SK-N-SH treated with all-trans-retinoic acid at 6 μM for 48 hours (cell line): ENCODE results near the gene PVALB.

Experiments used
- ATAC-seq: fragments of 200-7000 bp; cut with Tn5 transposase; 3 replicates; pipeline ENCODE4 v1.9.1; 2020; ENCODE audit warnings: mild to moderate bottlenecking, moderate library complexity
- ARNTL ChIP-seq: fragments of 450-650 bp; formaldehyde crosslinking; IDR thresholded peaks from 2 replicates; pipeline ENCODE4 v1.5.0; 2020; ENCODE audit warnings: low read depth, mild to moderate bottlenecking, moderate library complexity, borderline replicate concordance
- BACH2 ChIP-seq: fragments of 250-450 bp; sonication (Bioruptor Pico); IDR thresholded peaks from 2 replicates; pipeline ENCODE4 v1.9.0; 2021; ENCODE audit warnings: mild to moderate bottlenecking, borderline replicate concordance
- CREB5 ChIP-seq: fragments of 250-450 bp; sonication (Bioruptor Pico); IDR thresholded peaks from 2 replicates; pipeline ENCODE4 v1.5.1; 2020; ENCODE audit warnings: low read depth, mild to moderate bottlenecking, moderate library complexity
- CSDC2 ChIP-seq: fragments of 250-450 bp; sonication (Bioruptor Pico); IDR thresholded peaks from 2 replicates; pipeline ENCODE4 v1.5.0; 2020; ENCODE audit warnings: mild to moderate bottlenecking, moderate library complexity
- CSRNP3 ChIP-seq: fragments of 250-450 bp; sonication (Bioruptor Pico); IDR thresholded peaks from 2 replicates; pipeline ENCODE4 v1.5.1; 2021; ENCODE audit warnings: mild to moderate bottlenecking, moderate library complexity
- ESRRG ChIP-seq: fragments of 250-450 bp; sonication (Bioruptor Pico); IDR thresholded peaks from 2 replicates; pipeline ENCODE4 v1.6.1; 2021; ENCODE audit warnings: mild to moderate bottlenecking
- GLIS3 ChIP-seq: fragments of 250-450 bp; sonication (Bioruptor Pico); IDR thresholded peaks from 2 replicates; pipeline ENCODE4 v1.5.0; 2020; ENCODE audit warnings: mild to moderate bottlenecking, moderate library complexity
- ISL1 ChIP-seq: fragments of 250-450 bp; sonication (Bioruptor Pico); IDR thresholded peaks from 2 replicates; pipeline ENCODE4 v2.1.2; 2022; ENCODE audit warnings: mild to moderate bottlenecking, moderate library complexity
- OSR1 ChIP-seq: fragments of 250-450 bp; sonication (Bioruptor Pico); IDR thresholded peaks from 2 replicates; pipeline ENCODE4 v1.8.0; 2022; ENCODE audit warnings: moderate library complexity, mild to moderate bottlenecking, inconsistent platforms
- PATZ1 ChIP-seq: fragments of 250-450 bp; sonication (Bioruptor Pico); IDR thresholded peaks from 2 replicates; pipeline ENCODE4 v1.8.0; 2020; ENCODE audit warnings: mild to moderate bottlenecking, moderate library complexity, borderline replicate concordance
- POU6F1 ChIP-seq: fragments of 250-450 bp; sonication (Bioruptor Pico); IDR thresholded peaks from 2 replicates; pipeline ENCODE4 v1.8.0; 2021; ENCODE audit warnings: low read depth, mild to moderate bottlenecking, moderate library complexity, borderline replicate concordance
- PPARA ChIP-seq: fragments of 250-450 bp; sonication (Bioruptor Pico); IDR thresholded peaks from 2 replicates; pipeline ENCODE4 v1.5.0; 2020; ENCODE audit warnings: mild to moderate bottlenecking, borderline replicate concordance
- RARB ChIP-seq: fragments of 250-450 bp; sonication (Bioruptor Pico); IDR thresholded peaks from 2 replicates; pipeline ENCODE4 v1.8.0; 2021; ENCODE audit warnings: mild to moderate bottlenecking, moderate library complexity
- SNAI2 ChIP-seq: fragments of 250-450 bp; sonication (Bioruptor Pico); IDR thresholded peaks from 2 replicates; pipeline ENCODE4 v1.5.0; 2020; ENCODE audit warnings: mild to moderate bottlenecking, moderate library complexity
- TCF4 ChIP-seq: fragments of 250-450 bp; sonication (Bioruptor Pico); IDR thresholded peaks from 2 replicates; pipeline ENCODE4 v1.8.0; 2021; ENCODE audit warnings: mild to moderate bottlenecking, moderate library complexity, borderline replicate concordance
- TSHZ2 ChIP-seq: fragments of 250-450 bp; sonication (Bioruptor Pico); IDR thresholded peaks from 2 replicates; pipeline ENCODE4 v1.5.0; 2020; ENCODE audit warnings: mild to moderate bottlenecking, moderate library complexity
- ZC3H10 ChIP-seq: fragments of 250-450 bp; sonication (Bioruptor Pico); IDR thresholded peaks from 2 replicates; pipeline ENCODE4 v1.5.1; 2021; ENCODE audit warnings: mild to moderate bottlenecking, moderate library complexity
- ZFP3 ChIP-seq: fragments of 250-450 bp; sonication (Bioruptor Pico); IDR thresholded peaks from 2 replicates; pipeline ENCODE4 v1.5.0; 2020; ENCODE audit warnings: mild to moderate bottlenecking, moderate library complexity
- ZFP30 ChIP-seq: fragments of 450-650 bp; formaldehyde crosslinking; IDR thresholded peaks from 2 replicates; pipeline ENCODE4 v1.5.0; 2022; ENCODE audit warnings: mild to moderate bottlenecking, moderate library complexity
- ZNF565 ChIP-seq: fragments of 450-650 bp; formaldehyde crosslinking; conservative IDR thresholded peaks from 2 replicates; pipeline ENCODE4 v1.5.0; 2020; ENCODE audit warnings: low read depth, mild to moderate bottlenecking, moderate library complexity
- ZNF70 ChIP-seq: fragments of 450-650 bp; formaldehyde crosslinking; IDR thresholded peaks from 2 replicates; pipeline ENCODE4 v1.5.0; 2020; ENCODE audit warnings: mild to moderate bottlenecking, moderate library complexity
- ZNF8 ChIP-seq: fragments of 450-650 bp; formaldehyde crosslinking; IDR thresholded peaks from 2 replicates; pipeline ENCODE4 v1.5.0; 2020; ENCODE audit warnings: mild to moderate bottlenecking, moderate library complexity

The PVALB gene

GRCh38 chr22:36852056-36852973, 35.5 kb upstream of the PVALB start (continued):
- TF ChIP-seq ARNTL (CRISPR knock-in tag) (no peak), ISL1 (no peak)

GRCh38 chr22:36850682-36851081, 33.8 kb upstream of the PVALB start:
- TF ChIP-seq CSDC2: no peak
- no peak for TF ChIP-seq ZFP3 (CRISPR knock-in tag)
- no peak for TF ChIP-seq POU6F1 (CRISPR knock-in tag)
- no peak for TF ChIP-seq PPARA (CRISPR knock-in tag)
- TF ChIP-seq SNAI2: no peak
- no peak for TF ChIP-seq CREB5 (CRISPR knock-in tag)
- TF ChIP-seq ARNTL (CRISPR knock-in tag): no peak
- no peak for TF ChIP-seq BACH2 (CRISPR knock-in tag)
- TF ChIP-seq TSHZ2 (CRISPR knock-in tag): no peak
- no peak for TF ChIP-seq PATZ1 (CRISPR knock-in tag)
- no peak for TF ChIP-seq ZC3H10 (CRISPR knock-in tag)
- no peak for TF ChIP-seq GLIS3
- no peak for TF ChIP-seq ZNF565 (CRISPR knock-in tag)
- TF ChIP-seq TCF4 (CRISPR knock-in tag): no peak
- TF ChIP-seq ZFP30 (CRISPR knock-in tag): no peak
- no peak for TF ChIP-seq ZNF70 (CRISPR knock-in tag)
- no peak for TF ChIP-seq CSRNP3
- no peak for TF ChIP-seq ISL1
- no peak for TF ChIP-seq OSR1 (CRISPR knock-in tag)
- TF ChIP-seq ESRRG: no peak
- ATAC-seq: no peak

- no peak for ATAC-seq
- no peak for TF ChIP-seq ISL1
- no peak for TF ChIP-seq BACH2 (CRISPR knock-in tag)
- no peak for TF ChIP-seq ZNF8
- TF ChIP-seq CREB5 (CRISPR knock-in tag): no peak
- no peak for TF ChIP-seq RARB
- no peak for TF ChIP-seq ZNF70 (CRISPR knock-in tag)
- TF ChIP-seq POU6F1 (CRISPR knock-in tag): no peak
- no peak for TF ChIP-seq TSHZ2 (CRISPR knock-in tag)
Measured at GRCh38 chr22:36850056-36850455, 33.2 kb upstream of the PVALB start.
